Measurements from ENCODE around the gene E2F1. TPM values are rescaled to one million over a fixed set of nuclear protein-coding genes. Genes with fewer than 3 reads are reported as not detected.

E2F1 gene
- total RNA-seq, 1 experiment from 2014 or later, result 20.7 TPM

- DNase-seq (ENCODE audit: low read depth), result no peak
These were observed 13.6 kb downstream of the E2F1 start for GRCh38 chr20:33672426-33673113.

GRCh38 chr20:33671573-33672288, 14.5 kb downstream of the E2F1 start:
- no peak for DNase-seq (ENCODE audit: low read depth)

DNA sequence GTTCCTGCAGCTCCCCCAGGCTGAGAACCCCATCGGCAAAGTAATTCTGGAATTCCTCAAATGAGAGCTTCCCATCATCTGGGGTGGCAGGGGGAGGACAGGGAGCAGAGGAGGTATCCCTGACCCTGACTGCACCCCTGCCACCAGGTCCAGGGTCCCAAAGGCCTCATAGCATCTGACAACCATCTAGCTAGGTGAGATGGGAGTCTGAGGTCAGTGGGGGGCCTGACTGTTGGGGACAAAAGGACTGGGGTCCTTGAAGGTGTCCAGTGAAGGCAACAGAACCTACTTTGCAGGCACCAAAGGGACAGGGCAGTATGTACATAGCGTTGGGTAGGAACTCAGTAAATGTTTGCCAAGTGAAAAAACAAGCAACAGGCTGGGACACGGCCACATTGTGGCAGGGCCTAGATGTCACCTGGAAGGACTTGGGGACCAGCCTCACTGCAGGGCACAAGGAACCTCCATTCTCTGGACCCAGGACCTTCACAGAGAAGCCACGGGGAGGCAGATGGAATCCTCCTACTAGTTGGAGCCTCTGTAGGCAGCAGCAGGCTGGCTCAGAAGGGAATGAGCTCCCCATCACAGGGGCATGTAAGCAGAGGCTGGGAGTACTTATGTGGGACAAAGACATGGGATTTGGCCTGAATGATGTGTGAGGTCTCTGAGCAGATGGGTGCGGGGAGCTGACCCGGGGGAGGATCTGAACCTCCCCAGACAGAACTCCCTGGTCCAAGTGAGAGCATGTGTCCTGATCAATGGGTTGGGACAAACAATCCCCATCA, 15.3 kb downstream of the E2F1 start:
- no peak for DNase-seq (ENCODE audit: low read depth)

DNA sequence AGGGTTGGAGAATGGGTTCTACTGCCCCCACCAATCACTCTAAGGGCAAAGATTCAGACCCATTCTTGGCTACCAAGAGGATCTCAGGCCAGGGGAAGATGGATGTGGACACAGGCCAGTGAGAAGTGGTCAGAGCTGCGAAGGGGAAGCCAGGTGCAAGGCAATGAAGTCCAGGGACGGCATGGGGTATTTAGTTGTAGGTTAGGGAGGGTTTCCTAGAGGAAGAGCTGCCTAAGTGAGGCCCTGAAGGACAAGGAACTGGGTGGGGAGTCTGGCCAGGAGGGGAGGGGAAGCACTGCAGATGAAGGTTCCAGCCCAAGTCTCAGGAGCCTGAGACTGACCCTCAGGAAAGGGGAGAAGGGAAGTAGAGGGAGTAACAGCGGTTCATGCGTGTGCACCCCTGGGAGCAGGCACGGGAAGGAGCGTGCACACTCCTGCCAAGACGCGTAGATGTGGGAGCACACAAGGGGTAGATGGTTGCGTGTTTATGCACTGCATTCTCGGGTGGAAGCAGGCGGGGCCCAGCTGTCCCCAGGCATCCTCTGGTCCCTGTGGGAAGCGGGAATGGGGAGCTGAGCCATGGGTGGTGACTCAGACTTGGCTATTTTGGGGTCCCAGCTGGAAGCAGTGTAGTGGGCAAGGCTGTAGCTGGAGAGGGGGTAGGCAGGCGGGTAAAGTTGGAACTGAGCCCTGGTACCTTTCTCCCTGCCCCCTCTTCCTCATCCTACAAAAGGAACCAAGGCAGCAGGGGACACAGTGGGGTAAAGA, 16.1 kb downstream of the E2F1 start:
- no peak for DNase-seq (ENCODE audit: low read depth)

- DNase-seq (ENCODE audit: low read depth), result no peak
These were observed 17.0 kb downstream of the E2F1 start for GRCh38 chr20:33669224-33669623.

GRCh38 chr20:33668466-33669155, 17.6 kb downstream of the E2F1 start:
- no peak for DNase-seq (ENCODE audit: low read depth)

DNA sequence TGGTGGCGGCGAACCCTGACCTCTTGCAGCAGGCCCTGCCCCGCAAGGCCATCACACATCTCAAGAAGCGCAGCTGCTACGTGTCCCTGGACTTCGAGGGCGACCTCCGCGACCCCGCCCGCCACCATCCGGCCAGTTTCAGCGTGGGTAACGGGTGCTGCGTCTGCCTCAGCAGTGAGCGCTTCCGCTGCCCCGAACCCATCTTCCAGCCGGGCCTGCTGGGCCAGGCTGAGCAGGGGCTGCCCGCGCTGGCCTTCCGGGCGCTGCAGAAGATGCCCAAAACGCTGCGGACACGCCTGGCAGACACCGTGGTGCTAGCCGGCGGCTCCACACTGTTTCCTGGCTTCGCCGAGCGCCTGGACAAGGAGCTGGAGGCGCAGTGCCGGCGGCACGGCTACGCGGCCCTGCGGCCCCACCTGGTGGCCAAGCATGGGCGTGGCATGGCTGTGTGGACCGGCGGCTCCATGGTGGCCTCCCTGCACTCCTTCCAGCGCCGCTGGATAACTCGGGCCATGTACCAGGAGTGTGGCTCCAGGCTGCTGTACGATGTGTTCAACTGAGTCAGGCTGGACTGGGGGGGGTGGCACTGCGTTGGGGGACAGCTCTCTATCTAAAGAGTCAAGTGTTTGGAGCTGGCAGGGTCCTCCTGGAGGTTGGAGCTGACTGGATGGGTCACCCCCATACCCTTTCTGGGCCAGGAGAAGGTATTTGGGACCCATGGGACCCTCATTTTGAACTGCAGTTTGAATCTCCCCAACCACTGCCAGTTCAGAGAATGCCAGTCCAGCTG, 18.3 kb downstream of the E2F1 start:
- peak; percentile 90 for DNase-seq (ENCODE audit: low read depth)

GRCh38 chr20:33667245-33667675, 18.9 kb downstream of the E2F1 start:
- DNase-seq (ENCODE audit: low read depth), result peak; percentile 64

- peak; percentile 97 for DNase-seq (ENCODE audit: low read depth)
These were observed 19.6 kb downstream of the E2F1 start, which contains the start of gene ACTL10 for GRCh38 chr20:33666293-33667244. TSS of gene ACTL10 (plus strand) at chr20:33666943. CDS start at chr20:33667498, 555 bp downstream.

DNA sequence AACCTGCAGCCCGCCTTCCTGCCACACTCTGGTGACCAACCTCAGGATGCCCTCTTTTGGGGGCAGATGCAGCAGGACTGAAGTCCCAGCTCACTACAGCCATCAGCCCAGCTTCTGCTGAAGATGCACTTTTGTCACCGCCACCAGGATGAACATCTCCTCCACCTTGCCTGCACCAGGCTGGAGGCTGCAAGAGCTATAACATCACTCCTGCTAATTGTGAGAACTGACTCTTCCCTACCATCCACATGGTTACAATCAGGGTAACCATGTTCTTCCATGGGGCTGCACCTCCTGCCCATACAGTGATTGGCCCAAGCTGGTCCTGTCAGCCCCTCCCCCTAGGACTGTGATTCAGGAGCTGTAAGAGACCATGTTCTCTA, 21.4 kb downstream of the E2F1 start:
- no peak for DNase-seq (ENCODE audit: low read depth)

DNA sequence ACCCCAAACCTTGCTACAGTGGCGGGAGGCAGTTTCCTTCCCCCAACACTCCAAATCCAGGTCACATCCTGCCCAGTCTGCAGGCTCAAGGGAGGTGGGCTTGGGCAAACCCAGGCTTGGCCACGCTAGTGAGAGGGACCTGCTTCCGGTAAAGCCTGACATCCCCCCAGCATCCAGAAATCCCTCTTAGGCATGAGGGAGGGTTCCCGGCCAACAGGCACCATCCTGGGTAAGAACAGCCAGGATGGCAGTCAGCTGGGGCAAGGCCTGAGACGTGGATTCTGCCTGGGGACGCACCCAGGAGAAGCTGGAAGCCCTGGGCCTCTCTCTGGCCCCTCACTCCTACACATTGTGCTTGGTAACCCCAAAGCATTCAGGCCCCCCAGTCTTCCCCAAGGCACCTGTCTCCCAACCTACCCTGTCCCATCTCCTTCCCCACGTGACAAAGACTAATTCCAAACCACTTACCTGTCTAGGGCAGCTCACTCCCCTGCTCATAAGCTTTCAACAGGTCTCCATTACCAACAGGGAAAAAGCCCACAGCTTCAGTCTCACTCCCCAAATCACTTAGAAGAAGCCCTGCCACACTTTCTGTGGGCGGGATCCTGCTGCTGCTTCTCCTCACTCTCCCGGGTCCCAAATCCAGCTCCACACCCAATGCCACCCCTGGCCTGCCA, 22.0 kb downstream of the E2F1 start:
- DNase-seq (ENCODE audit: low read depth), result no peak

- DNase-seq (ENCODE audit: low read depth), result peak; percentile 90
These were observed 22.8 kb downstream of the E2F1 start for GRCh38 chr20:33663161-33664084.

DNA sequence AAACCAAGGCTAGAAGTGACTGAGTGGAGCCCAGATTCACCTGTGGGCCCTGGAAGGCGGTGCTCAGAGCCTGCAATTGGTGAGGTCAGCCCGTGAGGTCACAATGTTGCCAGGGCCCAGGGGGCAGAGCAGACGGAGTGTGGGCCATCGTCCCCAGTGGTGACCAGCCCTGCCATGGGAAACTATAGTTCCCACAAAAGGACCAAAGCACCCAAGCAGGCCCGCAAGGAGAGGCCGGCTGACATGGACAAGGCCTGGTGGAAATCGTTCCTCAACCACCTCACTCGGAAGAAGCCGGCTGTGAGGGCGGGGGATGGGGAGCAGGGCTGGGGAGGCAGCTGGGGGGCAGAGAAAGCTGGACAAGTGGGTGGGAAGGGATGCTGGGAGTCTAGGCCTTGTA, 24.0 kb downstream of the E2F1 start, which contains the start of gene C20orf144:
TSS of gene C20orf144 (plus strand) at position 156 of the 400 bp plus-strand sequence. CDS start at position 175, 19 bp downstream.
- DNase-seq (ENCODE audit: low read depth), result no peak

GRCh38 chr20:33660685-33661058, 25.5 kb downstream of the E2F1 start:
- no peak for DNase-seq (ENCODE audit: low read depth)

DNA sequence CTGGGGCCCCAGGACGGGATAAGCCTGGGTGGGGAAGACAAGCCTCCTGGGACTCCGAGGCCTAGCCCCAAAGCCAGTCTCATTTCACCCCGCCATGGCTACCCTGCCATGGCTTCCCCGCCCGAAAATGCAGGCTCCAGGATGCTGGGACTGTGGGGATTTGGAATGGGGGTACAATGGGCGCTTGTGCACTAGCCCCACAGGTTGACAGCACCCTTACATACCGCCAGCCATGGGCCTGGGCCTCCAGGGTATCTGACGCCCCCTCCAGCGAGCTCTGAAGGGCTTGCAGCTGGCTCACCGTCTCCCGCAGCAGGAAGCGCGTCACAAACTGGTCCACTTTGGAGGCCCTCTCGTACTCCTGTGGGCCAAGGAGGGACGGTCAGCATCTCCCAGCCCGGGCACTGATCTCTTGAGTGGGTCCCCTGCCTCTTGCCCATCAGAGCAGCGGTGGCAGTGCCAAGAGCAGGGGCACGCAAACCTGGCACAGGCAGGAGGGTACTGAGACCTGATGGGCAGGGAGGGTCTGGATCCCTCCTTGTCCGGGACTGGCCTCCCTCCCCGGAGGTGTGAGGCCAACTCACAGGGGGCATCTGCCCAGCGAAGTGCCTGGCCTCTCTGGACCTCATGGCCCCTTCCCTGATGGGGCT, 26.0 kb downstream of the E2F1 start:
- no peak for DNase-seq (ENCODE audit: low read depth)

DNA sequence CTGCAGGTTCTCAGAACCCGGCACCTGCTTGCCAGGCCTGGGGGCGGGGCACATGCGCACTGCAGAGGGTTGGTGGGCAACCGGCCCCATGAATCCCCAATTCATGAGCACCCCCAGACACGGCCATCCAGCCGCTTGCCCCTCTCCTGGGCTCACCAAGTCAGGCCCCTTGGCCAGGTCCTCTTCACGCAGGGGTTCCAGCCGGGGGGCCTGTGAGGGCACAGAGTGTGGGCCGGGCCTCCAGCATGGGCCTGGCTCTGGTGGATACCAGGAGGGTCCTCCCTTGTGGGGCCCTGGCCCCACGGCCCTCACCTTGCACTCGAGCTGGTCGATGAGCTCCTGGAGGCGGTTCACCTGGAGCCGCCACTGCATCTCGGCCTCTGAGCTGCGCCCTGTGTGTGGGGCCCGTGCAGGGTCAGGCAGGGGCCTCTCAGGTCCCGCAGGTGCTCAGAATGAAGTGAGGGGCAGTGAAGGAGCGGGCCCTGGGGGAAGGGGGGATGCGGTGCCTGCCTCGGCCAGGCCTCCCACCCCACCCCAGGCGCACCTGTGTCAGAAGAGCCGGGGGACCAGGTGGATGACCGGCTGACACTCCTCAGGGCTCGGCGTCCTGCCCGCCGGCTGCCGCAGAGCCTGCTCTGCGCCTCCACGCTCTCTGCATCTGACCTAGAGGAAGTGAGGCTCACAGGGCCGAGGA, 26.7 kb downstream of the E2F1 start:
- DNase-seq (ENCODE audit: low read depth), result no peak

All from Daoy (cell line).